ENCODE data around the gene ATP5MC3. TPM values are rescaled to one million over a fixed set of nuclear protein-coding genes. Genes with fewer than 3 reads are reported as not detected.

Gene ATP5MC3
- total and polyA plus RNA-seq, 10 of the 15 experiments (the other 5 are each of a cell fraction or from before 2014, with no cell fraction given) = 308 to 1,196 (median 550) TPM

- WGBS (ENCODE audit: insufficient coverage, insufficient replicate concordance, low lambda C conversion rate, missing lambda C conversion rate) = 98% methylated on average over 8 of the region's 8 CpGs
- Histone ChIP-seq H4K20me1 (ENCODE audit: control insufficient read depth, insufficient read depth) (no peaks in the 10 kb centered on the region), H3K36me3 (ENCODE audit: control insufficient read depth in 2 of 2, insufficient read depth in 2 of 2, low read length in 1 of 2) (peaks cover 0 to 2% of the 10 kb centered on the region in 2 experiments; a peak in 1 of 4 replicates), H3K79me2 (ENCODE audit: control insufficient read depth, insufficient read depth, low read length) (peaks cover 84% of the 10 kb centered on the region), H3K4me2 (ENCODE audit: control insufficient read depth, insufficient read depth) (no peak overlapping the region), H3K9ac (ENCODE audit: control insufficient read depth, insufficient read depth, low read length) (no peak overlapping the region), H3K9me3 (replicated peaks; ENCODE audit: control insufficient read depth, insufficient read depth, low read length) (no peaks in the 10 kb centered on the region; the same call in 1 of the 3 replicates), H3K4me1 (ENCODE audit: control insufficient read depth, insufficient read depth, low read length) (no peaks in the 10 kb centered on the region), H3K27me3 (replicated peaks in 1 of 2; ENCODE audit: control insufficient read depth in 2 of 2, insufficient read depth in 2 of 2, low read length in 1 of 2) (no peaks in the 10 kb centered on the region), H3K4me3 (no peak overlapping the region), H2AFZ (ENCODE audit: control insufficient read depth, low read depth, low read length) (no peak overlapping the region), H3K27ac (ENCODE audit: control insufficient read depth, insufficient read depth) (no peak overlapping the region)
- in situ Hi-C loops (cut with MboI) = no loop called here
- ChIA-PET SMC1A (ENCODE audit: uncharacterized antibody, unreplicated experiment) (interaction anchor here (1.9 kb wide), 1 partner anchor 28 kb away, joined by 8 read pairs; no protein-coding TSS in a partner anchor), CTCF (no interaction called here), RAD21 (ENCODE audit: unreplicated experiment) (no interaction called here), POLR2A (no interaction called here)
- no TSS peak for BruUV-seq (replicated peaks)
- DNase-seq (ENCODE audit: low read depth, low spot score) (no peak), FAIRE-seq (no peak), ATAC-seq (no peak)
- TF ChIP-seq MEF2A (IDR thresholded peaks at IDR 0.05; ENCODE audit: insufficient read depth, low read depth, low read length) (no peak), SMARCA5 (IDR thresholded peaks at IDR 0.05) (no peak)
- intact Hi-C loops (cut with micrococcal nuclease; ENCODE audit: unreplicated experiment) = no loop called here
Observed at GRCh38 chr2:175164235-175164634, 17.3 kb downstream of the ATP5MC3 start.

DNA sequence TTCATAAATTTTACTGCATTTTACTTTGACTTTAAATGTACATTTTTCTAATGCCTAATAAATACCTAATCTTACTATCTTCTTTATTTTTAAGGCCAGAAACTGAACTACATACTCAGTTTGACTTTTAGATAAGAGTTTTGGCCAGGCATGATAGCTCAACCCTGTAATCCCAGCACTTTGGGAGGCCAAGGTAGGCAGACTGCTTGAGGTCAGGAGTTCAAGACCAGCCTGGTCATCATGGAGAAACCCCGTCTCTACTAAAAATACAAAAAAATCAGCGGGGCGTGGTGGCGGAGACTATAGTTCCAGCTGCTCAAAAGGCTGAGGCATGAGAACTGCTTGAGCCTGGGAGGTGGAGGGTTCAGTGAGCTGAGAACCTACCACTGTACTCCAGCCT lies 22.6 kb downstream of the ATP5MC3 start:
- peaks cover 0 to 3% of the 10 kb centered on the region in 2 experiments; a peak in 2 of 4 replicates for H3K36me3 ChIP-seq (ENCODE audit: control insufficient read depth in 2 of 2, insufficient read depth in 2 of 2, low read length in 1 of 2)
- BruUV-seq (replicated peaks) = no TSS peak
- no peak for ATAC-seq
- H3K27ac ChIP-seq (ENCODE audit: control insufficient read depth, insufficient read depth) = no peak overlapping the region
- H3K9me3 ChIP-seq (replicated peaks; ENCODE audit: control insufficient read depth, insufficient read depth, low read length) = no peaks in the 10 kb centered on the region; the same call in 2 of the 3 replicates
- SMC1A ChIA-PET (ENCODE audit: uncharacterized antibody, unreplicated experiment) = interaction anchor here (1.1 to 1.2 kb wide), 2 partner anchors 20 to 22 kb away, joined by 3 read pairs; no protein-coding TSS in a partner anchor
- CTCF ChIA-PET = interaction anchor here (1.1 kb wide), 1 partner anchor 9 kb away, joined by 4 read pairs; the partner anchor contains the start of gene ATF2
- no peak overlapping the region for H2AFZ ChIP-seq (ENCODE audit: control insufficient read depth, low read depth, low read length)
- peaks cover 9% of the 10 kb centered on the region for H3K4me1 ChIP-seq (ENCODE audit: control insufficient read depth, insufficient read depth, low read length)
- H3K4me3 ChIP-seq = no peak overlapping the region
- DNase-seq (ENCODE audit: low read depth, low spot score) = no peak
- RAD21 ChIA-PET (ENCODE audit: unreplicated experiment) = interaction anchor here (1.1 kb wide), 1 partner anchor 10 kb away, joined by 5 read pairs; no protein-coding TSS in a partner anchor
- 99% methylated on average over 4 of the region's 4 CpGs for WGBS (ENCODE audit: insufficient coverage, insufficient replicate concordance, low lambda C conversion rate, missing lambda C conversion rate)
- POLR2A ChIA-PET = interaction anchor here (0.7 to 0.8 kb wide), 2 partner anchors 12 to 20 kb away, joined by 3 to 5 read pairs; no protein-coding TSS in a partner anchor
- H3K27me3 ChIP-seq (replicated peaks in 1 of 2; ENCODE audit: control insufficient read depth in 2 of 2, insufficient read depth in 2 of 2, low read length in 1 of 2) = no peaks in the 10 kb centered on the region
- in situ Hi-C loops (cut with MboI) (no loop called here), intact Hi-C loops (cut with micrococcal nuclease; ENCODE audit: unreplicated experiment) (no loop called here)
- H3K4me2 ChIP-seq (ENCODE audit: control insufficient read depth, insufficient read depth) = no peak overlapping the region
- peaks cover 6% of the 10 kb centered on the region for H4K20me1 ChIP-seq (ENCODE audit: control insufficient read depth, insufficient read depth)
- H3K79me2 ChIP-seq (ENCODE audit: control insufficient read depth, insufficient read depth, low read length) = peaks cover 86% of the 10 kb centered on the region
- no peak for FAIRE-seq
- H3K9ac ChIP-seq (ENCODE audit: control insufficient read depth, insufficient read depth, low read length) = no peak overlapping the region
- TF ChIP-seq, protein P1, sequence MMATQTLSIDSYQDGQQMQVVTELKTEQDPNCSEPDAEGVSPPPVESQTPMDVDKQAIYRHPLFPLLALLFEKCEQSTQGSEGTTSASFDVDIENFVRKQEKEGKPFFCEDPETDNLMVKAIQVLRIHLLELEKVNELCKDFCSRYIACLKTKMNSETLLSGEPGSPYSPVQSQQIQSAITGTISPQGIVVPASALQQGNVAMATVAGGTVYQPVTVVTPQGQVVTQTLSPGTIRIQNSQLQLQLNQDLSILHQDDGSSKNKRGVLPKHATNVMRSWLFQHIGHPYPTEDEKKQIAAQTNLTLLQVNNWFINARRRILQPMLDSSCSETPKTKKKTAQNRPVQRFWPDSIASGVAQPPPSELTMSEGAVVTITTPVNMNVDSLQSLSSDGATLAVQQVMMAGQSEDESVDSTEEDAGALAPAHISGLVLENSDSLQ (IDR thresholded peaks at IDR 0.05) = no peak
- TF ChIP-seq SKIL (IDR thresholded peaks at IDR 0.05; ENCODE audit: low read depth, poor library complexity, severe bottlenecking) (no peak), RELB (IDR thresholded peaks at IDR 0.05; ENCODE audit: low read depth) (no peak), MTA3 (IDR thresholded peaks at IDR 0.05; ENCODE audit: borderline replicate concordance, low read length) (no peak), E2F4 (IDR thresholded peaks at IDR 0.05; ENCODE audit: low read depth, low read length) (no peak), IRF5 (IDR thresholded peaks at IDR 0.05; ENCODE audit: borderline replicate concordance) (no peak)
